ENCODE measurements around the gene RPH3AL. TPM values are rescaled to one million over a fixed set of nuclear protein-coding genes. Genes with fewer than 3 reads are reported as not detected.

RPH3AL gene
- total RNA-seq, 4 donors from 2014 or later = 31.4 to 92.4 (median 48.6) TPM

DNA sequence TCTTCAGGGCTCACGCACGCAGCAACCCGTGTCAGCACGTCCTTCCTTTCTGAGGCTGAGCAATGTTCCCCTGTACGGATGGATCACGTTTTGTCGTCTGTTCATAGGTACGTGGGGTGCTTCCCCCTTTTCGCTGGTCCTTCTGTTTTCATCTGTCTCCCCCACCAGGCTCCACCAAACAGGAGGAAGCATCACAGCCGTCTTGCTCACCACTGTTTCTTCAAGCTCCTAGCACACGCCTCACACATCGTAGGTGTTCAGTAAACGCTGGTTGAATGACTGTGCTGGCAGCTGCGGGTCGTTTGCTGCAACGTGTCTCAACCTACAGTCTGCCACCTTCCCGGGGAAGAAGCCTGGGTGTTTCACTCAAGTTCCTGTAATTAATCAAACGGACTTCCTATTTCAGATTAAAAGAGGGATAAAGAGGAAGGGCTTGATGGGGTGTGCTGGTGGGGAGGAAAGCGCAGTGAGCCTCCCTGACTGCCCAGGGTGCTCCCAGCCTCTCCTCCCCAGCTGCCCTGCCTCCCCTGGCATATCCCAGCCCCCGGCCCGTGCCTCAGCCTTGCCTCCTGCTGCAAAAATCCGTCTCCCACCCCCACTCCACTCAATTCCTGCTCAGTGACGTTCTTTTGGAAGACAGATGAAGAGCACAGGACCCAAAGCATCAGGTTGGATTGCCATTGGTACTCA is 94.4 kb downstream of the RPH3AL start:
- H3K36me3 ChIP-seq = peaks cover 0 to 9% (median 0%) of the 10 kb centered on the region in 3 donors
- H3K4me1 ChIP-seq = no peaks in the 10 kb centered on the region
- H3K27ac ChIP-seq = no peak overlapping the region
- no peak overlapping the region for H3K4me3 ChIP-seq
- no peaks in the 10 kb centered on the region for H3K9me3 ChIP-seq
- H3K27me3 ChIP-seq = no peaks in the 10 kb centered on the region
- DNase-seq = peak in 2 of 3 donors; percentile 4 to 36
- TF ChIP-seq, protein P1, sequence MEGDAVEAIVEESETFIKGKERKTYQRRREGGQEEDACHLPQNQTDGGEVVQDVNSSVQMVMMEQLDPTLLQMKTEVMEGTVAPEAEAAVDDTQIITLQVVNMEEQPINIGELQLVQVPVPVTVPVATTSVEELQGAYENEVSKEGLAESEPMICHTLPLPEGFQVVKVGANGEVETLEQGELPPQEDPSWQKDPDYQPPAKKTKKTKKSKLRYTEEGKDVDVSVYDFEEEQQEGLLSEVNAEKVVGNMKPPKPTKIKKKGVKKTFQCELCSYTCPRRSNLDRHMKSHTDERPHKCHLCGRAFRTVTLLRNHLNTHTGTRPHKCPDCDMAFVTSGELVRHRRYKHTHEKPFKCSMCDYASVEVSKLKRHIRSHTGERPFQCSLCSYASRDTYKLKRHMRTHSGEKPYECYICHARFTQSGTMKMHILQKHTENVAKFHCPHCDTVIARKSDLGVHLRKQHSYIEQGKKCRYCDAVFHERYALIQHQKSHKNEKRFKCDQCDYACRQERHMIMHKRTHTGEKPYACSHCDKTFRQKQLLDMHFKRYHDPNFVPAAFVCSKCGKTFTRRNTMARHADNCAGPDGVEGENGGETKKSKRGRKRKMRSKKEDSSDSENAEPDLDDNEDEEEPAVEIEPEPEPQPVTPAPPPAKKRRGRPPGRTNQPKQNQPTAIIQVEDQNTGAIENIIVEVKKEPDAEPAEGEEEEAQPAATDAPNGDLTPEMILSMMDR (IDR thresholded peaks at IDR 0.05) = no peak
- TF ChIP-seq POLR2A (IDR thresholded peaks at IDR 0.05) = no peak

- no peak overlapping the region for H3K4me3 ChIP-seq
- no peak overlapping the region for H3K27ac ChIP-seq
- no peaks in the 10 kb centered on the region for H3K9me3 ChIP-seq
- H3K27me3 ChIP-seq = no peaks in the 10 kb centered on the region
- no peaks in the 10 kb centered on the region for H3K36me3 ChIP-seq
- DNase-seq = peak in 2 of 3 donors; percentile 9 to 34
- no peaks in the 10 kb centered on the region for H3K4me1 ChIP-seq
- no peak for TF ChIP-seq POLR2A (IDR thresholded peaks at IDR 0.05)
- TF ChIP-seq, protein P1 (IDR thresholded peaks at IDR 0.05) = no peak
These were observed 99.3 kb downstream of the RPH3AL start for GRCh38 chr17:253091-253846.

DNA sequence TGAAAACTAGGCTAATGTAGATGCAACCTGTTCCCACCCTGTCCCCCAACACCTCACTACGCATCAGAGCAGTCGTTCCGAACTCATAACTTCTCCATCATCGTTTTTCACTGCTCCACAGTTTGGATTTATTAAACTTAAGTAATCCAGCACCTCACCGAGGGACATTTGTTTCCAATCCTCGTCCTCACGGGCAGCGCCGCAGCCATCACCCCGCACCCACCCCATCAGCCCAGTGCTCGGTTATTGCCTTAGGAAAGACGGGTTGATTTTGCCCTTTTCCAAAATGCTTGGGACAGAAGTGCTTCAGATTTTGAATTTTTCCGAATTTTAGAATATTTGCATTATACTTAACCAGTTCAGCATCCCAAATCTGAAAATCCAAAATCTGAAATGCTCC is 100.2 kb downstream of the RPH3AL start:
- Histone ChIP-seq H3K4me3 (no peak overlapping the region), H3K4me1 (no peaks in the 10 kb centered on the region), H3K27me3 (no peaks in the 10 kb centered on the region), H3K27ac (no peak overlapping the region), H3K36me3 (no peaks in the 10 kb centered on the region), H3K9me3 (no peaks in the 10 kb centered on the region)
- DNase-seq = peak in 2 of 3 donors; percentile 7 to 8
- TF ChIP-seq POLR2A (IDR thresholded peaks at IDR 0.05) = no peak
- TF ChIP-seq, protein P1 (IDR thresholded peaks at IDR 0.05) = no peak

DNA sequence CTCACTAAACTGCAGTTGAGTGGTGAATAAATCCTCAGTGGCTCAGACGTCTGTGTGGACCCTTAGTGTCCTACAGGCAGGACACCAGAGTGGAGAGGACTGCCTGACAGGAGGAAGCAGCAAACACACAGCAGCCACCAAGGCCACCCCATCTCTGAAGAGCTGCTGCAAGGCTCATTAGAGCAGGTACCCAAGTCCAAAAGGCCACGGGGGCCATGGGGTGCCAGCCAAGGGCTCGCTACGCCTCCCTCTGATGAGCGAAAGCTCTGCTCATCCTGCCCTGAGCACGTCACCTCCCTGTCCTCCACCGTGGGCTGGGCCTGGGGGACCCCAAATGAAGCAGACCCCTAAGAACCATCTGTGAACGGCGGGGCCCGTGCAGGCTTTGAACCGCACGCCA is 101.1 kb downstream of the RPH3AL start:
- H3K9me3 ChIP-seq = no peaks in the 10 kb centered on the region
- no peak overlapping the region for H3K4me3 ChIP-seq
- H3K27me3 ChIP-seq = no peaks in the 10 kb centered on the region
- DNase-seq = peak in 1 of 3 donors; percentile 31
- no peaks in the 10 kb centered on the region for H3K36me3 ChIP-seq
- TF ChIP-seq, protein P1 (IDR thresholded peaks at IDR 0.05) = no peak
- TF ChIP-seq POLR2A (IDR thresholded peaks at IDR 0.05) = no peak
- no peak overlapping the region for H3K27ac ChIP-seq
- no peaks in the 10 kb centered on the region for H3K4me1 ChIP-seq

- peak in 1 of 3 donors; percentile 32 for DNase-seq
- H3K9me3 ChIP-seq = no peaks in the 10 kb centered on the region
- TF ChIP-seq POLR2A (IDR thresholded peaks at IDR 0.05) = no peak
- TF ChIP-seq, protein P1 (IDR thresholded peaks at IDR 0.05) = no peak
These were observed 101.9 kb downstream of the RPH3AL start for GRCh38 chr17:250487-251300.

More at GRCh38 chr17:250487-251300, 101.9 kb downstream of the RPH3AL start:
- Histone ChIP-seq H3K27me3 (no peaks in the 10 kb centered on the region), H3K36me3 (no peaks in the 10 kb centered on the region), H3K4me1 (no peaks in the 10 kb centered on the region), H3K4me3 (no peak overlapping the region), H3K27ac (no peak overlapping the region)

Data from Peyer's patch (tissue), 4 donors.